HFF-Myc (cell line): ENCODE results near the gene ILF3.

ENCODE experiments used
- DNase-seq: peaks from one replicate; pipeline ENCODE4 v3.0.0-alpha.2; 2011; ENCODE audit warnings: low read depth; ENCODE audit errors: extremely low read depth
- H3K4me3 ChIP-seq: replicated peaks from 2 replicates; pipeline ENCODE4 v1.5.1; 2011; ENCODE audit warnings: low read depth, mild to moderate bottlenecking, control low read depth, low read length
- CTCF ChIP-seq: IDR thresholded peaks from 2 replicates; pipeline ENCODE4 v1.5.1; 2012; ENCODE audit warnings: mild to moderate bottlenecking, low read depth, low read length, control low read depth; ENCODE audit errors: missing control alignments

Gene ILF3

GRCh38 chr19:10720607-10721125, 66.5 kb downstream of the ILF3 start:
- H3K4me3 ChIP-seq: no peak overlapping the region
- no peak for TF ChIP-seq CTCF
- DNase-seq: no peak

GRCh38 chr19:10723591-10723990, 69.4 kb downstream of the ILF3 start:
- DNase-seq: no peak
- no peak for TF ChIP-seq CTCF
- H3K4me3 ChIP-seq: no peak overlapping the region

- no peak for TF ChIP-seq CTCF
- no peak for DNase-seq
- H3K4me3 ChIP-seq: no peak overlapping the region
Observed at GRCh38 chr19:10724573-10725071, 70.5 kb downstream of the ILF3 start.

- no peak for DNase-seq
- TF ChIP-seq CTCF: no peak
- no peak overlapping the region for H3K4me3 ChIP-seq
Observed at GRCh38 chr19:10725415-10725814, 71.3 kb downstream of the ILF3 start.

DNA sequence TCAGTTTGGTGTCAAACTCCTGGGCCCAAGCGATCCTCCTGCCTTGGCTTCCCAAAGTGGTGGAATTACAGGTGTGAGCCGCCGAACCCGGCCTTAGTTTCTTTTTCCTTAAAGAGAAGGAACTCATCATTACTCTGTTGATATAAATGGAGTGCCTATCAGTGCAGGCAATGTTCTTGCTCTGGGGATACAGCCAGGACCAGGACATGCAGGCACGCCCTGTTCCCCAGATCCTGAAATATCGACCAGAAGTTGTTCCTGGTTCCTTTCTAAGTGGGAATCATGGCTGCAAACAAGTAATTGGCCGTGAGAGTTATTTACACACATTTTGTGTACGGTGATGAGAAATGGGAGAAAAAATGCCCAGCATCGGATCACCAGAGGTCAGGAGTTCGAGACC, 72.1 kb downstream of the ILF3 start:
- no peak for DNase-seq
- TF ChIP-seq CTCF: no peak
- no peak overlapping the region for H3K4me3 ChIP-seq

- no peak for DNase-seq
- no peak for TF ChIP-seq CTCF
- no peak overlapping the region for H3K4me3 ChIP-seq
Observed at GRCh38 chr19:10727685-10728201, 73.6 kb downstream of the ILF3 start.

DNA sequence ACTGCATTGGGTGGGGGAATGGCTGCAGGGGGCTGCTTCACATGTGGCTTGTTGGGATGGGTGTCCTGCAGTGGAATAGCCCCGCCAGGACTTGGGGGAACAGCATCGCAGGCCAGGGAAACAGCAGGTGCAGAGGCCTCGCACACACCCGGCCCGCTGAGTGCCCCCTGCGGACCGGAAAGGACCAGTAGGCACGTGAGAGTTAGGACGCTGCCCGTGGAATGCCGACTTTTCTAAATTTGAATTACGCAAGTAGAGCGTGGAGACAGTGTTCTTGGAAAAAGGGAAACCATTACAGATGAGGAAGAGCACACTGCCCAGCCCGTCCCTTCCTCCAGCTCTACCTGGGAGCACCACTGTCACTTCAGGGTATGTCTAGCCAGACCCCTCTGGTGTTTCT, 75.3 kb downstream of the ILF3 start:
- TF ChIP-seq CTCF: no peak
- H3K4me3 ChIP-seq: no peak overlapping the region
- DNase-seq: no peak
